ENCODE data around the gene SPRY4.
"Not testable (repeated sequence)": the region's sequence is repeated elsewhere in the genome, so short reads cannot be mapped to it uniquely, and the experiment has no call there.

Gene SPRY4

DNA sequence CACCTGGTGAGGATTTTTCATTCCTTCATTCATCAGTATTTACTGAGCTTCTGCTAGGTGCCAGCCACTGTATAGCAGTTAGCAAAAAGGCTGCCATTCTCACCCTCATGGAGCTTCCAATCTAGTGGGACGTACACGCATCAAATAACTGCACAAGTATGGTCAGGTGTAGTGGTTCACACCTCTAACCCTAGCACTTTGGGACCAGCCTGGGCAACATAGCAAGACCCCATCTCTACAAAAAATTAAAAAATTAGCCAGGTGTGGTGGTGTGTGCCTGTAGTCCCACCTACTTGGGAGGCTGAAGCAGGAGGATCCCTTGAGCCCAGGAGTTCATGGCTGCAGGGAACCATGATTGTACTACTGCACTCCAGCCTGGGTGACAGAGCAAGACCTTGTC, 8.9 kb upstream of the SPRY4 start:
- DNase-seq = not testable (repeated sequence)

DNA sequence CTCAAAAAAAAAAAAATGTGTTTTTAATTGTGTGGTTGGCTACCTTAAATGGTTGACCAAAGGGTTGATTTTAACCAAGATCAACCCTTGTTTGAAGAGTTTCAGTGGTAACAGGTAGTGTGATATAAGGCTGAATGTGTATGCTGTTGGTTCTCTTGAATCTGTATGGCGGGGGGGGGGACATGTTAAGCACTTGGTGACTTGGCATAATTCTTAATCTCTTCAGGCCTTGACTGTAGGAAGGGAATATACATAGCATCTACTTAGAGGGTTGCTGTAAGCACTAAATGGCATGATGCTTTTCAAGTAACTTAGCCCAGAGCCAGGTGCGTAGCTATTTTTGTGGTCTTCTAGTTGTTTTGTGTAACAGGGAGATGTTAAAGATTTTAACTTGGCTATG, 5.6 kb upstream of the SPRY4 start:
- DNase-seq = no peak

DNA sequence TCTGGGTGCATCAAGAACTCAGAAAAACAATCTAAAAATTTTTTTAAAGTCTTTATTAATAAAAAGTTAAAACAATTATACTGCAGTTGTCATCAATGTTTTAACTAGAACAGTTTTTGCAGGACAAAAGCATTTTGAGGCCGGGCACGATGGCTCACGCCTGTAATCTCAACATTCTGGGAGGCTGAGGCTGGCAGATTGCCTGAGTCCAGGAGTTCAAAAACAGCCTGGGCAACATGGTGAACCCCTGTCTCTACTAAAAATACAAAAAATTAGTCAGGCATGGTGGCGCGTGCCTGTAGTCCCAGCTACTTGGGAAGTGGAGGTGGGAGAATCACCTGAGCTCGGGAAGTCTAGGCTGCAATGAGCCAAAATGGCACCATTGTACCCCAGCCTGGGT, 5.2 kb upstream of the SPRY4 start:
- DNase-seq = no peak

DNA sequence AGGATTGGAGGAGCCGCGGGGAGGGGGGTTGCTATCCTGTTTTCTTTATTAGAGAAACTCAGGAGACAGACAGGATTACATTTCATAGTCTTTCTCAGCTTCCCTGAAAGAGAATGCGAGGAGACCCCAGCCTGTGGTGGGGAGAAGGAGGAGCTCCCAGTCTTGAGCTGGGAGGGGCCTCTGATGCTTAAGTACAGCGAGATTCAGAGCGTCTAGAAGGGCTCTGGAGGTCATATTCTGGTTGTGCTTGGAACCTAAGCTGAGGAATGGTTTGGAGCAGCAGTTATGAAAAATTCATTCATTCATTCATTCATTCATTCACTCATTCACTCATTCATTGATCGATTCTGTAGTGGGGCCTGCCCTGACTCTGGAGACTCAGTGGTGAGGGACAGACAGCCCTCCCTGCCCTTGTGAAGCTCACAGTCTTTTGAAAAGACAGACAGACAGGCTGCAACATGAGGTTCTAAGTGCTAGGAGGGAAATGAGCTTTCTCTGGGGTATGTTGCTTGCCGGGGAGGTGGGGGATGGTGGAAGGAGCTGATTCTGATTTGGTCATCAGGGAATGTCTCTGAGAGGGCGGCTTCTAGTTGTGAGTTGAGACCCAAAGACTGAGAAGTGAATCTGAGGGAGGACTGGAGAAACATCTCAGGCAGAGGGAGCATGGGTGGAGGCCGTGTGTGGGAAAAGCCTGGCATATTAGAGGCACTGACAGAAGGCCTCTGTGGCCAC, 2.5 kb upstream of the SPRY4 start:
- DNase-seq = no peak

DNA sequence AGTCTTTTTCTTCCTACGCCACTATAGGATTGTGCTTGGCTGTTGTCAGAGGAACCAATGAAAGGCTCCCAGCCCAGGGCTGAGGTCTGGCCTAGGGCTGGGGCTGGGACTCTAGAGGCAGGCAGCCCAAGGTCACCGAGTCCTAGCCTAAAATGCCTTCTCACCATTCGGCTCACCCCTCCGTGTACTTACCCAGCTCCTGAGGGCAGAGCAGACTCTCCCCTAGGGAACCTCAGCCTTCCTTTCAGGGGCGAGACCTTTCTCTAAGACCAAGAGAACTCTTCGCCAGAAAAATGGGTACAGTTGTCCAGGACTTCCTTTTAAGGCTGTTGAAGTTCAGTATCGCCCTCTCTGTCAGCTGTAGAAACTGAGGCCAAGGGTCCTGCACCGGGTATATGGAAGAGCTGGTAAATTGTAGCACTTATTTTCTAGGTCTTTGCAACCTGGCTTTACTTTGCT, 1.7 kb upstream of the SPRY4 start:
- DNase-seq = no peak

DNA sequence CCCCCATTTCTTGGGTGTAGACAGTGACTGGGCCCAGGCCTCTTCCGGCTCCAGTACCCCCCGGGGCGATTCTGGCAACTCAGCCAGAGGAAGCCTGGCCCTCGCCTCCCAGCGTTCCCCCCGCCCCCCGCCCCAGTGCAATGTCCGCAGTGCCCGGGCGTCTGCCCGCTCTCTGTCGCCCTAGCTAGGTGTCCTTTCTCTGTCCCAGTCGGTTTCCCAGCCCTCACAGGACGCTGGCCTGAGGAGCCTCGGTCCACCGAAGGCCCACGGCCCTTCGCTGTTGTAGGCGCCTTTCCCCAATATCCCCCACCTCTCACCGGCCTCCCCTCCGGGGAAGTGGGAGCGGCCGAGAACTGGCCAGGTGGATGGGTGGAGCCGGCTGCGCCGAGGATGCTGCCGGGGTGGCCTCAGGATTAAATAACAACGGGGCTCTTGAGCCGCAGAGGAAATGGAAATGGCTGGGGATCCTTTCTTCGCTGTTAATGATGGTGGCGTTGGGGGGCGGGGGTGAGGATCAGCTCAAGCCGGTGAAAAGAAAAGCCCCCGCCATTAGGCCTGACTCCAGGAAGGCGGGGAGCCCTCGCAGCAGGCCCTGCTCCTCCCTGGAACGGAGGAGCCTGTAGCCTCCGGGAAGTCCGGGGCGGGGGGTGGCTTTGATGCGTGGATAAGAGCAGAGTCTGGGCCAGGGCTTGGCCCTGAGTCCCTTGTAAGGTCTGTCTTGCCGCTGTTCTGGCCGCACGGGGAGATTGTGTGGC, 1.1 kb upstream of the SPRY4 start:
- peak in 1 of 2 donors; percentile 29 for DNase-seq

DNA sequence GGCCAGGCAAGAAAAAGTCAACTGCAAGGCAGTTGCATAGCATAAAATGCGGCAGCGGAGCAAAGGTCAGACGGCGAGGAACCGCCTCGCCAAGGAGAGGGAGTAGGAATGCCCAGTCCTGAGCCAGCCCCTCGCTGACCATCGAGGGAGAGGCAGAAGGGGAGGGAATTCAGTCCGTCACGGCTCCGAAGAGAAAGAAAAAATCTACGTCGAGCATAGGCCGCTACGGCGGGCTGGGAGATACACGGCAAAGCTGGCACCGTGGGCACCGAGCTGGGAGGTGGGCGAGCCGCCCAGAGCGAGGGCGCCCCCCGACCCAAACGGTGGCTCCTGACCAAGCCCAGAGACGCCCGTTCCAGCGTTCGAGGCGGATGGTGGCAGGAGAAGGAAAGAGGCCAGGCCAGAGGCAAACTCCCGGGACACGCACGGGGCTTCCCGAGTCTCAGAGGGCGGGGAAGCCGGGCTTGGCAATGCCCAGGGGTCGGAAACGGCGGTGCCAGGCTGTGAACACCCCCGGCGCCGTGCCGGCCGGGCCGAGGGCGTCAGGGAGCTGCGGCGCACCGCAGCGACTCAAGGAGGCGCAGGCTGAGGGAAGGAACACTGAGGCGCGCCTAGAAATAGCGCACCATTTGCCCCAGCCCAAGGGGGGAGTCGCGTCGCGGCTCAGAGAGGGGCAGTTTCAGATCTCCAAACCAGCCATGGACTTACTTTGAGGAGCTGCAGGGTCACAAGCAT, 518 bp downstream of the SPRY4 start:
- no peak for DNase-seq

DNA sequence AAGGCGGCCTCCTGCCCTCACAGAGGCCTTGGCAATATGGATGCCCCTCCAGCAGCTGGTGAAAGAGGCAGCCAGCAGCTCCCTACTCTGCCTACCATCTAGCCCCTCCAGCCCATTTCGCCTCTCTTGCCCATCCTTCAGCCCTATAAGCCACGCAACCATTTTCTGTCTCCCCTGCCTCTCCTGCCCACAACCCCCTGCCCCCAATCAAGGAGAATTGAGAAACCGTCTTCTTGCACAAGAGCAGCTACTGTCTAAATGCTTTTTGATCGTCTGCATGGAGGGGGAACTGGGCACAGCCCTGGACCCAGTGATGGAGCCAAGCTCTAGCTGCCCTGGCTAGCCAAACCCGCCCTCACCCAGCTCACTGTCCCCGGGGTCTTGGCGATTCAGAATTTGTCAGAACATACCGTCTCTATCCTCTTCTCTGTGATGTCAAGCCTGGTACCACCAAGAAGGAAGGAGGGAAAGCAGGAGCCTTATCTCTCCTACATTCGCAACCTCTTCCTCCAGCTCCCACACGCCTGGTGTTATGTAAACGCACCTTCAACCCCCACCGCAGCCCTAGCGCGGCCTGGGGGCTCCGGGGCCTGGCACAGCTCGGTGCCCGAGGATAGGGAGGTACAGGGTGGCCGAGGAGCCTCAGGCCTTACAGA, 1.2 kb downstream of the SPRY4 start:
- no peak for DNase-seq

DNA sequence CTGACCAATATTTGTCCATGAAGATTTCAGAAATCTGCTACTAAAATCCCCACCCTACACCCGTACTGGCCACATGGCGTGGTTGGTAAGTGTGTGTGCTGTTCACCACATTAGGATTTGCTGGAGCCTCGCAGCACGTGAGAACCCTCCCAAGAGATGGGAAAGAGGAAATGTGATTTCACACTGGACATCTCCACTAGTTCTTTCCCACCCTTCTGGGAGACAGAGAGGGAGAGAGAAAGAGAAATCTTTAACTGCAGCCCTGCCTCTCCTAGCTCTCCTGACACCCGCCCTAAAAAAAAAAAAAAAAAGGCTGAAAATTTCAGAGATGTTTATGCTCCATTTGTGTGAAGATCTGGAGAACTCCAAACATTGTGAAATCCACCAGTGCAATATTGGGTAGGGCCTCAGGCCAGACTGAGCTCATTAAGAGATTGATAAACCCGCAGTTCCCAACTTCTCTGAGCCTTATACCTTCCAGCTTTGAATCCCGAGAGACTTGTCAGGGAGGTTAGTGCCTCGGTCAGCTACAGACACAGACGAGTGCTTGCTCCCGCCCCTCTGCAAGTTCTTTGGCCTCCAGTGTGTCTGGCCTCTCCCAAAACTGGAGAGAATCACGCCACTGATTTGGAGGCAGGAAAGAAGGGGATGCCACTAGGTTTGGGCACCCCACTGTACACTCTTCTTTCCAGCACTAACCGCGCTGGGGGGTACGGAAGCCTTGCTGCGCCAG, 1.9 kb downstream of the SPRY4 start:
- no peak for DNase-seq

DNA sequence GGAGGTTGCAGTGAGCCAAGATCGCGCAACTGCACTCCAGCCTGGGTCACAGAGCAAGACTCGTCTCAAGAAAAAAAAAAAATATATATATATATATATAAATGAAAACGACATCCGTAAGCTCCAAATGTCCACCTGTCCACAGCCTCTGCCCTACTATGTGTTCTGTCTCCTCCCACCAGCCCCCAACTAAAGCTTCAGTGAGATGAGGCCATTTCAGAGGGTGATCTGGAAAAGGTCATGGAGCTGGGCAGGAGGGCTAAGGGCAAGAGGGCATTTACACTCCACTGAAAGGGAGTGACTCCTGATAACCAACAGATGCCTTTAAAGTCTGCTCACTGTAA, 2.4 kb downstream of the SPRY4 start:
- no peak for DNase-seq

DNA sequence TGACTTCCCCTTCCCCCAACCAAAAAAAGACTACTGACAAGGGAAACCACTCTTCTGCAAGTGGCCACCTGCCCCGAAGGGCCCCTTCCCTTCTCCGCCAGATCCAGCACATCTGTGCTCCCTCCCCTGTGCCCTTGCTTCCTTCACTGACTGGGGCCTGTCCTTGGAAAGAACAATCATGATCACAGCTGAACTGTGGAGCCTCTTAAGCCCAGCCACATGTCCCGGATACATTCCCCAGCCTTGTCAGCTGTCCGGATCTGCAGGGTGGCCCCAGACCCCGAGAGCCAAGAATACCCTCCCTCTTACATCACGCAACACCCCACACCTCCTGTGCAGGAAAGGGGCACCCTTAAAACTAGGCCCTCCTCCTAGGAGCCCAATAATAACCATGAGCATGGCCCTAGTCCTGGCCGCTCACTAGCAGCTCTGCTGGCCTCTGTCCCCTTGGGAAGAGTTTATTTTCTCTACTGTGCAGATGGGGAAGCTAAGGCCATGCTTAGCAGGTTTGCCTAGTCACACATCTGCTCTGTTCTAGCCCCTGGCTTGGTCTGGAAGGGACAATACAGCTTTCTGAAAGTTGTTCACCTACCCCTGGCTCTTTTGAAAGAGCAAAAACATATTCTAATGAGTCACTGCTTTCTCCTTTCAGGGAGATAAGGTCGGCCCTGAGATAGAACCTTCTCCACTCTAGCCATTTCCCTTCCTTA, 3.8 kb downstream of the SPRY4 start:
- DNase-seq = no peak

DNA sequence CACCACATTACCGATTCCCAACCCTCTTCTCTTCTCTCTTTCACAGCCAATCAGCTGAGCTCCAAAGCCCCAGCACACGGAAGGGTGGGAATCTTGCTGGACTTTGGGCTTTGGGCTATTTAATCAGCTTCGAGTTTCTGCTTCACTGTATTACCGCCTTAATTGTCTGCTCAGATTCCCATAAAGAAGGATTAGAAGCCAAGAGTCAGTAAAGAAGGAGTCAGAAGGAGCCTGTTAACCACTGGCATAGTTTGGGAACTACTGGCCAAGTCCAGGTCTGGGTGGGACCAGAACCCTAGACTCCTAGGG, 4.4 kb downstream of the SPRY4 start:
- no peak for DNase-seq

DNA sequence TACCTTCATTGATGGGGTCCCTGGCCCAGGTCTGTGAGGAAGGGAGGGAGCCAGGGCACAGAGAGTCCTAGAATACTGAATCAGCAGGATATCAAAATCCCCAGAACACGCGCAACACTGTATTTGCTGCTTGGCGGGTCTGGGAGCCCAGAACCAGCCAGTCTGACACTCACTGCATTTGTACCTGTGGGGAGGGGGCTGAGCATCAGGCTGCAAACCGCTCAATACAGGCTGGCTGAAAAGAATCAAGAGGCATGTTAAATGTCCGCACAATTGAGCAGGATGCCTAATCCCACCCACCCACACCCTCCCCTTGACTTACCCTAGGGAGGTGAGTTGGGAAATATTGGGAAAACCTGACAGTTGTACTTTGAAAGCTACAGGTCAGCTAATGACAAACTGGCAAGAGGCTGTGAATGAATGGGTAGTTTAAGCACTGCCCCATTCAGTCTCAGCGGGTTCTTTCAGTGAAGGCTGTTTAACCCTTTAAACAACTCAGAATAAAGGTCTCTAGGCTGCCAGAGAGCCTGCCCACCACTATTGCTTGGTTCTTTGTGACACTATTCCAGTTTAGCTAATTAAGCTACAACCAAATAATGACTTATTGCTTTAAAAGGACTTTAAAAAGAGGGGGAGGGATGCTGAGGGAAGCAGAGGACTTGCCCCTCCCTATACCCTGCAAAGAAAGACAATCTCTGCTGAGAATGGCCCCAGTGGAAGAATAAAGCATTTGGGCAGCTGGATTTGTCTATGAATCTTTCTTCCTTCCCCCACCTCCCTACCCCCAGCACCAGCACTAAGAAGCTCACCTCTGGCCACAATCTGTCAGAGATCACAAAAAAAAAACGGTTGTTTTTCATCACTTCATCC, 5.0 kb downstream of the SPRY4 start:
- DNase-seq = no peak

DNA sequence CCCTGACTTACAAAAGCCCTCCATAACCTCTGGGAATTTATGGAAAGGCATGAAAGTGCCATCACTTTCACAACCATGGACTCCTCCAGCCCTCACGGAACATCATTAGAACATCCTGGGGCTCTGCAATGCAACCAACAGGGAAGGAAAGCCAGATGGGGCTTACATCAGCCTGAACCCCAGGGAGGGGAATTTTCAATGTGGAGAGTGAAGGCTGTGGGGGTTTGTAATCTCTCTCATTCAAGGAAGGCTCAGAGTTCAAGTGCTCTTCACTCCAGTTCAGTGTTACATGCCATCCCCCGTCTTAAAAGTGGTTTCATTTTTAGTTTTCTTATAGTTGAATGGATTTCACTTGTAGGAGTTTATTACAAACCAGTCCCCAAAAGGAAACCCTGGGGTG, 5.7 kb downstream of the SPRY4 start:
- DNase-seq = no peak

DNA sequence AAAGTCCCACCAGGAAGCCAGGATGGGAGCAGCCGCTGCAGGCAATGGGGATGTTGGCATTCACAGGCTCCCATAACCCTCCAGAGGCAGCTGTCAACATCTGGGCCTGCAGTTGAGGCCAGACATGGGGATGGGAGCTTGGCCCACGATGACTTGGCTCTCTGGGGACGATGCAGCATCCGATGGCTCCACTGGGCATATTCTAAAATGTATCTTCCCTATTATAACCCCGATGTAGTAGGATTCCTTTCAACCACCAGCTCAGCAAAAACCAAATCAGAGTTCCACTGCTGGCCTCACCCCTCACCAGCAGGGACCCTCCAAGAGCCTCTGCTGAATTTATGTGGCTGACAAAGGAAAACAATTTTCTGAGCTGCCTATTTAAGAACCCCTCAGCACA, 7.1 kb downstream of the SPRY4 start:
- DNase-seq = no peak

DNA sequence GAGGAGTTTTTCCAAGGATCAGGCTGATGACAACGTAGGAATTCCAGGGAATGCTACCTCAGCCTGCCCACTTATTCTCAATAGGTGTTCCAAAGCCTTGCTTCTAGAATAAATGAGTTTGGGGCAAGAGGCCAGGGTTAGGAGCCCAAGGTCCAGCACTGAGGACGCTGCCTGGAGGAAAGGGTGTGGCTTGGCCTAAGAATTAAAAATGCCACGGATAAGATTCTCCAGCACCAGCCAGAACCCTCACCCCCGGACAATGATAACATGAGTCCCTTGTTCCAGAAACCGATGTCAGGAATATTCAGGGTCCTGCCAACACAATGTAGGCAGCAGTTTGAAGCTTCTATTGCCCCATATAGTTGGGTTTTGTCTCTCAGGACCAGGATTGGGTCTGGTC, 7.6 kb downstream of the SPRY4 start:
- DNase-seq = no peak

DNA sequence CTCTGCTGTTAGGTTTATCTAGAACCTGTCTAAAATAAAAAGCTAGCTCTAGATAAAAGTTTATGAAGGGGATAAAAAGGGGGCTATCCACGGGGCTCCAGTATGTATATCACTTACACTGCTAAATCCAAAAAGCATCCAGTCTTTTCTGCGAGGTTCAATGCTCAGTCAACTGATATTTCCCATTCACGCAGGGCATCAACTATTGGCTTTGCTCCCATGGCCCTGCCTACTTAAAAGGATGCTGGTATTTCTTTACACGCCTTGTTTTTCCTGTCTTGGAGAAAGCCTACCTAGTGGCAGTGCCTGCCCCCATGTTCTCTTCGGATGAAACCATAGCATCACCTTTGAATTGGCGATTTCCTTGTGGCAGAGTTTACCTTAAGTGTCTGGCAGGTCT, 8.1 kb downstream of the SPRY4 start:
- no peak for DNase-seq

DNA sequence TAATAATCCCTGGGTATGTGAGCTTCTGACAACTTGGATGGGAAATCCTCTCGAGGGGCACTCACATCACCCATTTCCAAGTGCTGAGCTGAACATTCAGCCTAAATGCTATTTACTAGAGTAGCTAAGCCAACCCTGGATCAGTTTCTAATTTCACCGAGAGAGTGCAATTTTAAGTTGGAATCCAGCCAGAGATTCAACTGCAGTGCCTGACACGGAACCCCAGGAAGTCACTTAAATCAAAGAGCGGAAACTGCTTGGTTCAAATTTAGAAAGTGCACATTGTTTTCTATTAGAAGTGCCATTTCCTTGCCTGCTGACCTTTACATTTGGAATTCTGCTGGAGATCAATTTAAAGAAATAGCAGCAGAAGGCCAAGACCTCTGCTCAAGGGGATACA, 8.8 kb downstream of the SPRY4 start:
- no peak for DNase-seq

DNA sequence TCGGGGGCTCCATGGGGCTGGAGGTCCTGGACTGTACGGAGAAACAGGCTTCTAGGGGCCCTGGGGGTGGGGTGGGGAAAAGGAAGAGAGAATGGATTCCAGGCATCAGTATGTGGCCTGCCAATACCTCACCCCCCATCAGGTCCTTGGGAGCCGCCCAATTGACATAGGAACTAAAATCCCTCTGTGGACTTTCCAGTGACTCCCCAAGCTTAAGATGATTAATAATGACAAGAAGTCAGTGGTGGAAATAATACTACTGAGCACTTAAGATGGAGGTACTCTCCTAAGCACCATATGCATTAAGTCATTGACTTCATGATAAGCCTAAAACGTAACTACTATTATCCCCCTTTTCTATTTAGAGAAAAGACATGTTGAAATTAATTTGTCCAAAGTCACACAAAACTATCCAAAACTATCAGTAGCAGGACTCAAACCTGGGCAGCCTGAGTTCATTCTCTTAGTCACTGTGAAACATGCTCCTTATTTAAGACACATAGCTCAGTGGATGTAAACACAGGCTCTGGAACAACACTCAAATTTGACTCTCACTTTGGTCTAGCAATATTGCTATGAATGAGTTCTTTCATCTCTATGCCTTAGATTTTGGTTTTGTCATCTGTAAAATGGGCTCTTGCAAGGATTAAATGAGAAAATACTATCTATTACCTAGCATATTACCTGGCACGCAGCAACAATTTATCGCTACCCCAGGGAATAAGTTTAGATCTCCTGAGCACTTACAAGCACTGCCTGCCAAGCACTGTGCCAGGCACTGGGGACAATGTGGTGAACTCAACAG, 9.5 kb downstream of the SPRY4 start:
- no peak for DNase-seq

DNA sequence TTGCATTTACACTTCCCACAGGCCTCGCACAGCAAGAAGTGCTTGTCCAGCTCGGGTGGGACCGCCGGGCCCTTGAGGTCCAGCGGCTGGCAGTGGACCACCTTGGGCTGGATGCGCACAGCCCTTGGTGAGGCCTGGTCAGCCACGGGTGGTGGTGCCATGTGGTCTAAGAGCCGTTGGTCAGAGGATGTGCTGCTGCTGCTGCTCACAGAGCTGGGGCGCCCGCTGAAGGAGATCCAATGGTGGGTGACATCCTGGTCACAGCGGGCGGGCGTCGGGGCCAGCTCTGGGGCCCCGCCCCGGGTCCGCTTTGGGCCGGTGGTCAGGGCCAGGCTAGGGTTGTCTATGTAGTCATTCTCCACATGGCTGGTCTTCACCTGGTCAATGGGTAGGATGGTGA, 10.2 kb downstream of the SPRY4 start:
- no peak for DNase-seq

All from hippocampal formation (tissue), 2 donors.